ENCODE data around the gene PPP1R15B. TPM values are rescaled to one million over a fixed set of nuclear protein-coding genes. Genes with fewer than 3 reads are reported as not detected.

The PPP1R15B gene
- total and polyA plus RNA-seq, 8 donors: 6.5 to 74.4 (median 31.6) TPM

DNA sequence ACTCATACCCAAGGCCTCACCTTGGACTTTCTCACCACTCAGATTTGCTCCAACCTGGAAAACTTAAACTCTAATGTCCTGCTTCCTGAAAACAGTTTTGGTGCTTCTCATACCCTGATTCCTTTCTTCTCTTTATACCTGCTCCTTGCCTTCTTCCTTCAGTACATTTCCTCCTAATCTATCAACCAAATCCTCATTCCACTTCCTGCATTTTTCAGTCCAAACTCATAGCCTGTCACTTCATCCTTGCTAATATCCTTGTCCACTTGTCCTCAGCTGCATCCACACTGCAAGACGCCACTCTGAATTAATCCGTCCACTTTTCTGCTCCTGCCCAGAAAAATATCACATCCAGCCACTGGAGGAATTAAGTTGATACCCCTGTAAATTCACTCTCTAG lies 25.9 kb downstream of the PPP1R15B start:
- Histone ChIP-seq H3K9me3 (no peaks in the 10 kb centered on the region), H3K27me3 (no peaks in the 10 kb centered on the region), H3K36me3 (no peaks in the 10 kb centered on the region), H3K4me3 (no peak overlapping the region), H3K27ac (no peak overlapping the region), H3K4me1 (peaks cover 8 to 43% (median 24%) of the 10 kb centered on the region in 4 donors)
- DNase-seq: no peak
- intact Hi-C loops (cut with DNase I; ENCODE audit: low total_unique reads): no loop called here
- TF ChIP-seq, protein P1, sequence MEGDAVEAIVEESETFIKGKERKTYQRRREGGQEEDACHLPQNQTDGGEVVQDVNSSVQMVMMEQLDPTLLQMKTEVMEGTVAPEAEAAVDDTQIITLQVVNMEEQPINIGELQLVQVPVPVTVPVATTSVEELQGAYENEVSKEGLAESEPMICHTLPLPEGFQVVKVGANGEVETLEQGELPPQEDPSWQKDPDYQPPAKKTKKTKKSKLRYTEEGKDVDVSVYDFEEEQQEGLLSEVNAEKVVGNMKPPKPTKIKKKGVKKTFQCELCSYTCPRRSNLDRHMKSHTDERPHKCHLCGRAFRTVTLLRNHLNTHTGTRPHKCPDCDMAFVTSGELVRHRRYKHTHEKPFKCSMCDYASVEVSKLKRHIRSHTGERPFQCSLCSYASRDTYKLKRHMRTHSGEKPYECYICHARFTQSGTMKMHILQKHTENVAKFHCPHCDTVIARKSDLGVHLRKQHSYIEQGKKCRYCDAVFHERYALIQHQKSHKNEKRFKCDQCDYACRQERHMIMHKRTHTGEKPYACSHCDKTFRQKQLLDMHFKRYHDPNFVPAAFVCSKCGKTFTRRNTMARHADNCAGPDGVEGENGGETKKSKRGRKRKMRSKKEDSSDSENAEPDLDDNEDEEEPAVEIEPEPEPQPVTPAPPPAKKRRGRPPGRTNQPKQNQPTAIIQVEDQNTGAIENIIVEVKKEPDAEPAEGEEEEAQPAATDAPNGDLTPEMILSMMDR (IDR thresholded peaks at IDR 0.05): no peak
- TF ChIP-seq POLR2AphosphoS5 (IDR thresholded peaks at IDR 0.05): no peak
- no peak for TF ChIP-seq EP300 (IDR thresholded peaks at IDR 0.05)
- TF ChIP-seq POLR2A (IDR thresholded peaks at IDR 0.05): no peak
- WGBS, 5 donors: 92 to 98% (median 97%) methylated on average over 2 of the region's 2 CpGs

DNA sequence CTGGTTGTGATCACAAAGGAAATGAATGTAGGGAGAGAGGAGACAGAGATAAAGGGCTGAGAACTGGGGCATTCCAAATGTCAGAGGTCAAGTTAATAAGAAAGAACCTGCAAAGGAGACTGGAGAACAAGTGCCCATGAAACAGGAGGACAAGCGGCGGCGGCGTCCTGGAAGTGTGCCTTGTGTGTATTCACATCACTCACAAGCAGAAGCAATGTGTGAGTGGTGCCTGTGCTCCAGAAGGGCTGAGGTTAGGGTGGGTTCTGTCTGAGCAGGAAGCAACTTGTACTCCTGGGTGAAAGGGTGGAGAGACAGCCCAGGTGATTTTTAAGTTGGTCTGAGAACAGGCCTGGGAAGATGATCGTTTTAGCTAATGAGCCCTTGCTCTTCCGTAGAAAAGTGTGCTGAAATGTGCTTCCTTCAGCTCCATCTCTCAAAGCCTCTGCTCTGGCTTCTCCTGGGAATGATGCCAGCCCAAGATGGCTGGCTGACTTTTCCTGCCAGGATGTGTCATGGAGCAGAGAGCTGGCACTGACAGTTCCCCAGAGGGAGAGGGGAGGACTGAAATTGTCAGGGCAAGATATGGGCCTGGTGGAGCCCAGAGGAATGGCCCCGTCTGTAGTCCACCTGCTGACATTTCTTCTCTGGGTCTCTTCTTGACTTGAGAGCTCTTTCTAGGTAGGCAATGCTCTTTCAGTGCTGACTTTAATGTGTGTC lies 26.8 kb downstream of the PPP1R15B start:
- Histone ChIP-seq H3K9me3 (no peaks in the 10 kb centered on the region), H3K27ac (peak overlapping the region in 2 of 5 donors; percentile 14 to 20), H3K4me1 (peaks cover 8 to 39% (median 23%) of the 10 kb centered on the region in 4 donors), H3K27me3 (no peaks in the 10 kb centered on the region), H3K4me3 (no peak overlapping the region), H3K36me3 (no peaks in the 10 kb centered on the region)
- DNase-seq: peak; percentile 62 to 66
- TF ChIP-seq POLR2A (IDR thresholded peaks at IDR 0.05): no peak
- TF ChIP-seq POLR2AphosphoS5 (IDR thresholded peaks at IDR 0.05): peak in 1 of 3 donors; percentile 32
- no peak for TF ChIP-seq EP300 (IDR thresholded peaks at IDR 0.05)
- TF ChIP-seq, protein P1 (IDR thresholded peaks at IDR 0.05): no peak
- WGBS, 5 donors: 50 to 61% (median 52%) methylated on average over 5 to 7 of the region's 7 CpGs
- intact Hi-C loops (cut with DNase I; ENCODE audit: low total_unique reads): no loop called here

DNA sequence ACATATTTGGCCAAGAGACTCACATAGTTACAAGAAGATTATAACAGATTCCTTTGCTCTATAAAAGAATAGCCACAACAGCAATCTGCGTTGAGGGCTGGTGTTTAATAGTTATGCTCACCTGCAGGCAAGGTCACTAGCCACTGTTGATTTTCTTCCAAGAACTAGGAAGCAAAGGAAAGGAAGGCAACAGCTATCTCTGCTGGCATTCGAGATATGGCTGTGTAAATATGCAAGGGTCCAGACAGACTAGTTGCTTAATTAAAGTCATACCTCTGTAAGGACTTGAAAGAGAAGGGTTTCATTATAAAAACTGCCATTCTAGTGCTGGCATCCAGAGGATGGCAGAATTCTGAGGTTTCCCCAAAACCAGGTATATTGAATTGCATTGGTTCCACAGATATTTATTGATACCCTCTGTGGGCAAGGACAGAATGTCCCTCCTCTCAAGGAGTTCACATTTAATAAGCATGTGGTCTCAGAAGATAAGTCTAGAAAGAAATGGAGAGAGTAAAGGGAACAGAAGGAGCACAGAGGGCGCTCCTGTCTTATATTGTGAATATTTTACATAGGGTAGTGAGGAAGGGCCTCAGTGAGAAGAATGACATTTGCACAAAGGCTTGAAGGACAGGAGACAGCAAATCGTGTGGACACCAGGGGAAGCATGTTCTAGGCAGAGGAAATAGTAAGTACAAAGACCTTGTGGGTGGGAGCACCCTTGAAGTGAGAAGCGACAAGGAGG lies 28.3 kb downstream of the PPP1R15B start:
- H3K4me3 ChIP-seq: no peak overlapping the region
- intact Hi-C loops (cut with DNase I; ENCODE audit: low total_unique reads): no loop called here
- no peaks in the 10 kb centered on the region for H3K36me3 ChIP-seq
- DNase-seq: no peak
- peaks cover 11 to 47% (median 27%) of the 10 kb centered on the region in 4 donors for H3K4me1 ChIP-seq
- H3K9me3 ChIP-seq: no peaks in the 10 kb centered on the region
- H3K27me3 ChIP-seq: peaks cover 0 to 8% (median 0%) of the 10 kb centered on the region in 3 donors
- TF ChIP-seq POLR2AphosphoS5 (IDR thresholded peaks at IDR 0.05): peak in 2 of 3 donors; percentile 29 to 41
- no peak for TF ChIP-seq EP300 (IDR thresholded peaks at IDR 0.05)
- 57 to 72% (median 62%) methylated on average over 5 of the region's 5 CpGs for WGBS, 5 donors
- H3K27ac ChIP-seq: peak overlapping the region in 3 of 5 donors; percentile 33 to 41 (median 40)

DNA sequence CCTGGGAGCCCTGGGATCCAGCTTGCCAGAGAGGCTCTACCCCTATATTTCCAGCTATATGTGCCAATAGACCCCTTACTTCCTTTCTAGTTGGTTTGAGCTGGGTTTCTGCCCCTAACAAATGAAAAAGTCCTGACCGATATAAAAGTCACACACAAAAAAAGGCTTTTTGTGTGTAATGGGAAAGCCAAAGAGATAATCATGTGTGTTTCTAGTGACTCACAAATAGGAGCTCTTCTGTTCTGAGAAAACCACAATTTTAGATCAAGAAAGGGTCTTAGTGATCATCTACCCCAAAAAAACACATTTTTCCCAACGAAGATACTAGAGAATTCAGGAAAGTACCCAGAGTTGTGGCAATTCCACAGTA lies 28.9 kb downstream of the PPP1R15B start:
- no peaks in the 10 kb centered on the region for H3K36me3 ChIP-seq
- TF ChIP-seq, protein P1 (IDR thresholded peaks at IDR 0.05): no peak
- TF ChIP-seq EP300 (IDR thresholded peaks at IDR 0.05): no peak
- DNase-seq: no peak
- peak overlapping the region in 4 of 5 donors; percentile 33 to 49 (median 40) for H3K27ac ChIP-seq
- peaks cover 0 to 12% (median 4%) of the 10 kb centered on the region in 3 donors for H3K27me3 ChIP-seq
- intact Hi-C loops (cut with DNase I; ENCODE audit: low total_unique reads): no loop called here
- H3K4me3 ChIP-seq: peak overlapping the region in 3 of 4 donors; percentile 13 to 22 (median 18)
- no peaks in the 10 kb centered on the region for H3K9me3 ChIP-seq
- H3K4me1 ChIP-seq: peaks cover 11 to 53% (median 34%) of the 10 kb centered on the region in 4 donors
- WGBS, 5 donors: 26 to 64% (median 45%) methylated on average over 2 of the region's 2 CpGs
